SH-SY5Y (cell line): ENCODE results near the gene BAZ1A.

Experiments used
- GATA2 ChIP-seq: IDR thresholded peaks from 2 replicates; pipeline ENCODE4 v1.6.1; 2011; ENCODE audit warnings: mild to moderate bottlenecking, low read depth, low read length
- GATA3 ChIP-seq: IDR thresholded peaks from 2 replicates; pipeline ENCODE4 v1.6.1; 2011; ENCODE audit warnings: low read depth, mild to moderate bottlenecking, low read length, moderate library complexity

GRCh38 chr14:34707722-34708121, 167.4 kb downstream of the BAZ1A start:
- TF ChIP-seq GATA2 (no peak), GATA3 (no peak)
